Ureter (tissue), 1 donor: ENCODE results near the gene ROM1. TPM values are rescaled to one million over a fixed set of nuclear protein-coding genes. Genes with fewer than 3 reads are reported as not detected.
A peak's percentile ranks its signal among the peaks of the same experiment; 100 is the strongest.
"Not testable (repeated sequence)": the region's sequence is repeated elsewhere in the genome, so short reads cannot be mapped to it uniquely, and the experiment has no call there.

Experiments
- DNase-seq: peaks from one replicate; pipeline ENCODE4 v3.0.0-alpha.2; 2020; ENCODE audit warnings: low spot score
- total RNA-seq: library from RNA; stranded (reverse); gene quantifications from one replicate; pipeline ENCODE4 v1.2.4, GENCODE V29; 2023
- donor health status: DM: yes; HTN: yes; CAD: no.

ROM1 gene
- total RNA-seq: 5.4 TPM

GRCh38 chr11:62612366-62613290 is at the start of gene ROM1, which contains the start of gene EML3:
ROM1 (plus strand) TSS chr11:62613257; CDS start chr11:62613282, 25 bp downstream.
EML3 (minus strand) TSS chr11:62612775; CDS start chr11:62612457, 318 bp downstream.
- peak; percentile 94 for DNase-seq

- no peak for DNase-seq
These were observed 47.8 kb upstream of the ROM1 start for GRCh38 chr11:62565100-62565802.

GRCh38 chr11:62566247-62566646 is 46.8 kb upstream of the ROM1 start:
- no peak for DNase-seq

- DNase-seq: no peak
These were observed 45.9 kb upstream of the ROM1 start for GRCh38 chr11:62567018-62567633.

GRCh38 chr11:62569611-62570010 is 43.4 kb upstream of the ROM1 start:
- no peak for DNase-seq

GRCh38 chr11:62570903-62571302 is 42.2 kb upstream of the ROM1 start:
- DNase-seq: not testable (repeated sequence)

- not testable (repeated sequence) for DNase-seq
These were observed 41.6 kb upstream of the ROM1 start for GRCh38 chr11:62571493-62571892.

GRCh38 chr11:62572431-62572830 is 40.6 kb upstream of the ROM1 start:
- no peak for DNase-seq

GRCh38 chr11:62573006-62573591 is 40.0 kb upstream of the ROM1 start:
- no peak for DNase-seq

- peak; percentile 99 for DNase-seq
These were observed 39.3 kb upstream of the ROM1 start, which contains the start of gene EEF1G for GRCh38 chr11:62573592-62574362. EEF1G (minus strand) TSS chr11:62573891; CDS start chr11:62573842, 49 bp downstream.

GRCh38 chr11:62574363-62575071 is 38.5 kb upstream of the ROM1 start:
- DNase-seq: no peak

GRCh38 chr11:62575156-62575555 is 37.9 kb upstream of the ROM1 start:
- DNase-seq: no peak

GRCh38 chr11:62575837-62576236 is 37.2 kb upstream of the ROM1 start:
- DNase-seq: no peak

- no peak for DNase-seq
These were observed 35.9 kb upstream of the ROM1 start for GRCh38 chr11:62577046-62577714.

- no peak for DNase-seq
These were observed 34.5 kb upstream of the ROM1 start for GRCh38 chr11:62578541-62578940.

GRCh38 chr11:62579252-62579651 is 33.8 kb upstream of the ROM1 start:
- no peak for DNase-seq

- no peak for DNase-seq
These were observed 31.9 kb upstream of the ROM1 start for GRCh38 chr11:62580959-62581715.

GRCh38 chr11:62581735-62582134 is 31.3 kb upstream of the ROM1 start:
- not testable (repeated sequence) for DNase-seq

GRCh38 chr11:62585356-62585755 is 27.7 kb upstream of the ROM1 start:
- not testable (repeated sequence) for DNase-seq
